ENCODE data around the gene FYB1.

FYB1 gene, protein sequence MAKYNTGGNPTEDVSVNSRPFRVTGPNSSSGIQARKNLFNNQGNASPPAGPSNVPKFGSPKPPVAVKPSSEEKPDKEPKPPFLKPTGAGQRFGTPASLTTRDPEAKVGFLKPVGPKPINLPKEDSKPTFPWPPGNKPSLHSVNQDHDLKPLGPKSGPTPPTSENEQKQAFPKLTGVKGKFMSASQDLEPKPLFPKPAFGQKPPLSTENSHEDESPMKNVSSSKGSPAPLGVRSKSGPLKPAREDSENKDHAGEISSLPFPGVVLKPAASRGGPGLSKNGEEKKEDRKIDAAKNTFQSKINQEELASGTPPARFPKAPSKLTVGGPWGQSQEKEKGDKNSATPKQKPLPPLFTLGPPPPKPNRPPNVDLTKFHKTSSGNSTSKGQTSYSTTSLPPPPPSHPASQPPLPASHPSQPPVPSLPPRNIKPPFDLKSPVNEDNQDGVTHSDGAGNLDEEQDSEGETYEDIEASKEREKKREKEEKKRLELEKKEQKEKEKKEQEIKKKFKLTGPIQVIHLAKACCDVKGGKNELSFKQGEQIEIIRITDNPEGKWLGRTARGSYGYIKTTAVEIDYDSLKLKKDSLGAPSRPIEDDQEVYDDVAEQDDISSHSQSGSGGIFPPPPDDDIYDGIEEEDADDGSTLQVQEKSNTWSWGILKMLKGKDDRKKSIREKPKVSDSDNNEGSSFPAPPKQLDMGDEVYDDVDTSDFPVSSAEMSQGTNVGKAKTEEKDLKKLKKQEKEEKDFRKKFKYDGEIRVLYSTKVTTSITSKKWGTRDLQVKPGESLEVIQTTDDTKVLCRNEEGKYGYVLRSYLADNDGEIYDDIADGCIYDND

DNA sequence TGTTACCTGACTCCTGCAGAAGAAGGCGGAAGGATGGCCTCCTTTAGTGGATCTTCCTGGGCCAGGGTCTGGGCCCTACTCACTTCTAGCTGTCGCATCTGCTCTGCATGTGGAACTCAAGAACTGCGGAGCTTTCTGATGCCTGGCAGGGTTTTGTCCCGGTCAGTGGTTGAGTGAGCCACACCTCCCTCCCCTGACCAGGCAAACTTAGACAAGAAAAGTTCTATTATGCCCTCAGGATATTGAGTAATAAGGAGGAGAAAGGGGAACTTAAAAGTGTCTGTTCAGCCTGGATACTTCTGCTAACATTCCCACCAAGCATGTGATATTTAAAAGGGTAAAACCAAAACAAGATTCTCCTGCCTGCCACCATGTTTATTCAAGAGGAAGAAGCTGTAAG is at the start of gene FYB1:
Gene FYB1, minus strand, starts transcription at position 127 of the 400 bp plus-strand sequence. CDS start 16,603 bp downstream, outside the sequence.
- no peak within 1 kb of the TSS for H3K27ac ChIP-seq
- H4K20me1 ChIP-seq: no peaks in the 10 kb centered on the region
- no peaks in the 10 kb centered on the region for H3K4me1 ChIP-seq
- H3K4me3 ChIP-seq: no peak within 1 kb of the TSS
- H3K9ac ChIP-seq: no peak within 1 kb of the TSS
- H3K9me3 ChIP-seq: no peaks in the 10 kb centered on the region
- no peak within 1 kb of the TSS for H3K4me2 ChIP-seq
- no peaks in the 10 kb centered on the region for H3K36me3 ChIP-seq
- no peak for TF ChIP-seq Cebpa-rat (IDR thresholded peaks at IDR 0.05)
- H3K27me3 ChIP-seq: no peaks in the 10 kb centered on the region

DNA sequence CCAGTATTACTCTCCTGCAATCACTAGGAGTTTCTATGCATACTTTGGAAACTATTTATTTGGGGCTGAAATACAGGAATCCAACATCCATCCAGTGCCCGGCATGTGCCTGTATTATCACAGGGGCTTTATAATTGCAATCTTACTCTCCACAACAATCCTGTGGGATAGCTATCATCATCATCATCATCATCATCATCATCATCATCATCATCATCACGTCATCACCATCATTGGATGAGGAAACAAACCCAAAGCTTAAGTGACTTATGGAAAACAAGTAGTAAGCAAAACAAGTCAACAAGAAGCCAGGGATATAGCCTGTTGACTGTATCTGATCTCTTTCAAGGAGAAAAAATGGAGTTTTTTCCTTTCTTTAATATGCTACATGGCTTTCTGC is 47.8 kb upstream of the FYB1 start:
- no peaks in the 10 kb centered on the region for H4K20me1 ChIP-seq
- H3K9me3 ChIP-seq: no peaks in the 10 kb centered on the region
- H3K9ac ChIP-seq: no peak overlapping the region
- H3K4me3 ChIP-seq: no peak overlapping the region
- no peak overlapping the region for H3K4me2 ChIP-seq
- no peak for TF ChIP-seq Cebpa-rat (IDR thresholded peaks at IDR 0.05)
- no peak overlapping the region for H3K27ac ChIP-seq
- no peaks in the 10 kb centered on the region for H3K27me3 ChIP-seq
- H3K36me3 ChIP-seq: no peaks in the 10 kb centered on the region
- no peaks in the 10 kb centered on the region for H3K4me1 ChIP-seq

DNA sequence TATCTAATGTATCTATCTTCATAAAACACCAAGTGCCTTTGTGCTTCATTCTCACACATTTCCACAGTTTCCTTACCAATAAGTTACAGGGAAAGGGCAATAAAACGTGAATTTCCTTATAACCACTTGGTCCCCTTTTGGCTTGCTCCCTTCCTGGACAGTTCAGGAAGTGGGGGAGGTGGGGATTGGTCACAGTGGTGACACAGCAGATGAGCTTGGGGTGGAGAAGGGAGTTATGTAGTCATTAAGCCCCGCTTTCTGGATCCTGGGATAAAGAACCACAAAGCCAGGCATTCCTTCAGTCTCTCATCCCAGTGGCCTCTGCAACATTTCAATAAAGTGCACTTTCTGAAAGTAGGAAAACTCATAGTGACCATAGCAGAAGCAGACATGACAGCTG is 47.1 kb upstream of the FYB1 start:
- no peak for TF ChIP-seq Cebpa-rat (IDR thresholded peaks at IDR 0.05)
- no peaks in the 10 kb centered on the region for H3K36me3 ChIP-seq
- no peaks in the 10 kb centered on the region for H3K27me3 ChIP-seq
- no peaks in the 10 kb centered on the region for H3K4me1 ChIP-seq
- H3K27ac ChIP-seq: no peak overlapping the region
- no peak overlapping the region for H3K4me2 ChIP-seq
- H3K9ac ChIP-seq: no peak overlapping the region
- H3K4me3 ChIP-seq: no peak overlapping the region
- no peaks in the 10 kb centered on the region for H3K9me3 ChIP-seq
- no peaks in the 10 kb centered on the region for H4K20me1 ChIP-seq

DNA sequence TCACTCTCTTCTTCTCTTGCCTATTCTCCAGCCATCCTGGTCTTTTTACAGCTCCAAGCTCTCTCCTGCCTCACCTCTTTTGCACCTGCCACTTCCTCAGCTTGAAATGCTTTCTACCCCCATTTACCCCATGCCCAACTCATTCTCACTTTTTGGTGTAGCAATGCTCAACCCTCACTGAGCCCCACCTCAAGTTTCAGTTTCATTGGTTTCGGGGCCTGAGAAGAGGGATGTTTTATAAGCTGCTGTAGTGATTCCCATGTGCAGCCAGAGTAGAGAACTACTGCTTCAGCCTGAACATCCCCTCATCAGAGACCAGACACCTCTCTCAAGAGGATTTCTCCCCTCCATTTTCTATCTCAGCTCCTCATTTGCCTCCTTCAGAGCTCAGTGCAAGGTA is 45.2 kb upstream of the FYB1 start:
- Histone ChIP-seq H4K20me1 (no peaks in the 10 kb centered on the region), H3K27ac (no peak overlapping the region), H3K9me3 (no peaks in the 10 kb centered on the region), H3K9ac (no peak overlapping the region), H3K4me1 (no peaks in the 10 kb centered on the region), H3K36me3 (no peaks in the 10 kb centered on the region), H3K4me2 (no peak overlapping the region), H3K4me3 (no peak overlapping the region), H3K27me3 (no peaks in the 10 kb centered on the region)
- TF ChIP-seq Cebpa-rat (IDR thresholded peaks at IDR 0.05): no peak

DNA sequence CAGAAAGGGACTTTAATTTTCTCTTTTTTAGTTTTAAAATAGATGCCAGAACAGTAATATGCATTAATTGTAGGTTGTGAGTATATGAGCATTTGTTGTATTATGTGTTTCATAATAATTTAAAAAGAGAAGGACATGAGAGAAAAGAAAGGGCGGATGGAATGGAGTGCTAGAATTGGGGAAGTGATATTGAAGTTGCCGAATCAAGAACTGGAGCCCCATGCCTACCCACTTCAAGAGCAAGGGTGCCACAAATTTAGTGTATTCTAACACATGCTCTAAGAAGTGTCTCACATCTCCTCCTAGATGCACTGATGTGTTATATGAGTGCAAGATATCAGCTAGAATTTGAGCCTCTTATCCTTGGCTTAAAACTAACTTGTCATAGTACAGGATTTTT is 43.6 kb upstream of the FYB1 start:
- H3K4me3 ChIP-seq: no peak overlapping the region
- no peak overlapping the region for H3K9ac ChIP-seq
- no peak overlapping the region for H3K27ac ChIP-seq
- TF ChIP-seq Cebpa-rat (IDR thresholded peaks at IDR 0.05): no peak
- no peaks in the 10 kb centered on the region for H3K4me1 ChIP-seq
- H3K4me2 ChIP-seq: no peak overlapping the region
- H3K27me3 ChIP-seq: no peaks in the 10 kb centered on the region
- H3K9me3 ChIP-seq: no peaks in the 10 kb centered on the region
- H3K36me3 ChIP-seq: no peaks in the 10 kb centered on the region
- H4K20me1 ChIP-seq: no peaks in the 10 kb centered on the region

DNA sequence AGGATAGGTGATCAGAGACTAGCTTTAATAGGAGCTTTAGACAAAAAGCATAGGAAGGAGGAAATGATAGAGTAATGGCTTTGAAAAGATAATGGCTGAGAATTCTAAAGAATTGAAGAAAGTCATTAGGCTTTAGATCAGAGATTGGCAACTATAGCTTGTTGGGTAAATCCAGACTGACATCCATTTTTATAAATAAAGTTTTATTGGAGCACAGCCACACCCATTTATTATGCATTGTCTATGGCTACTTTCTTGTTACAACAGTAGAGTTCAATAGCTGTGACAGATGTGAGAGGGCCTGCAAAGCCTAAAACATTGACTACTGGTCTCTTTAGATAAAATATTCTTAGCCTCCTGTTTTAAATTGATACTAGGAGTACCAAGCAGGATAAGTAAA is 40.7 kb upstream of the FYB1 start:
- Histone ChIP-seq H3K27me3 (no peaks in the 10 kb centered on the region), H3K9me3 (no peaks in the 10 kb centered on the region), H3K27ac (no peak overlapping the region), H3K9ac (no peak overlapping the region), H3K4me3 (no peak overlapping the region), H4K20me1 (no peaks in the 10 kb centered on the region), H3K4me1 (no peaks in the 10 kb centered on the region), H3K4me2 (no peak overlapping the region), H3K36me3 (no peaks in the 10 kb centered on the region)
- no peak for TF ChIP-seq Cebpa-rat (IDR thresholded peaks at IDR 0.05)

DNA sequence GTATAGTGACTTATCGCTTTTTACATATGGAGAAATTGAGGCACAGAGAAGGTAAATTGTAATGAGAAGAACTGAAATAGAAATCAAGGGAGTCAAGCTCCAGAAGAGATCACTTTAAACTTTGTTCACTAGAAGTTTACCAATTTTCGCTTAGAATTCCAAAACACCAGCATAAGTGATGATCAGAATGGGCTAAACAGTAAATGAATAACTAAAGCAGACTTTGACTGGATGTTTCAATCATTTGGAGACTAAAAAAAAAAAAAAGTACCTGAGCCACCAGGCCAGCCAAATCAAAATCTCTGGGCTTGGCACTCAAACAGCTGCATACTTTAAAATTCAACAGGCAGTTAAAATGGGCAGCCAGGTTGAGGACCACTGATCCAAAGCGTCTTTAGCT is 38.2 kb upstream of the FYB1 start:
- Histone ChIP-seq H3K4me2 (no peak overlapping the region), H3K4me1 (no peaks in the 10 kb centered on the region), H3K4me3 (no peak overlapping the region), H3K9ac (no peak overlapping the region), H3K36me3 (no peaks in the 10 kb centered on the region), H3K27me3 (no peaks in the 10 kb centered on the region), H3K9me3 (no peaks in the 10 kb centered on the region), H4K20me1 (no peaks in the 10 kb centered on the region), H3K27ac (no peak overlapping the region)
- TF ChIP-seq Cebpa-rat (IDR thresholded peaks at IDR 0.05): no peak

DNA sequence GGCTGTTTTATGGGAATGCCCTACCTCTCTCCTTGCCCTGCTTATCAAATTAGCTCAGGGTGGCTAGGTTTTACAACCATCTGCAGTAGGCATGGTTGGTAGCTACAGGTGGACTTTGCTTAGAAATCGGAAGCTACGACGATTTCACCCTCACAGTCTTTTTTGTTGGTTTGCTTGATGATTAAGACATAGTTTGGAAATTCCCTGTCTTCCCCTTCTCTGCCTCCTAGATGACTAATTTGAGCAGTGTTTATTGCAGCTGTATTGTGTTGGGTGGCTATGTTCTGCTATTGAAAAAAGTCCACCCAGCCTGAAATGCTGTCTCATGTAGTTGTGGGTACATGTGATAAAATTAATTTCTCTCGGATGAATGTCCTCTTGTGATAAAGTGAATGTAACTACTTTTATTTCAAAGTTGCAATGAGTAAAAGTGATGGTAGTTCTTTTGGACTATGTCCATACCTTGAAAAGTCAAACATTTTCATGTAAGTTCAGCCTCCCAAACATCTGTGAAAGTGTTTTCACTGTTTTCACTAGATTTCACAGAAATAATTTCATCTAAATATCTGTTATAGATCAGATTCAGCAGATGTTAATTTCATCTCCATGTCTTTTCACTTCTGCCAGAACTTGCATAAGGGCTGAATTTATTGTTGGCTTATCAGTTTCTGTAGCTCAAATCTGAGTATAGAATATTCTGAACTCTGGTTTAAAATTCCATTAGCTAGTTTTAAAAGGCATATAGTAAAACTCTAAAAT is 37.3 kb upstream of the FYB1 start:
- Histone ChIP-seq H4K20me1 (no peaks in the 10 kb centered on the region), H3K9me3 (no peaks in the 10 kb centered on the region), H3K4me3 (no peak overlapping the region), H3K9ac (no peak overlapping the region), H3K36me3 (no peaks in the 10 kb centered on the region), H3K27ac (no peak overlapping the region), H3K4me1 (no peaks in the 10 kb centered on the region), H3K4me2 (no peak overlapping the region), H3K27me3 (no peaks in the 10 kb centered on the region)
- no peak for TF ChIP-seq Cebpa-rat (IDR thresholded peaks at IDR 0.05)

DNA sequence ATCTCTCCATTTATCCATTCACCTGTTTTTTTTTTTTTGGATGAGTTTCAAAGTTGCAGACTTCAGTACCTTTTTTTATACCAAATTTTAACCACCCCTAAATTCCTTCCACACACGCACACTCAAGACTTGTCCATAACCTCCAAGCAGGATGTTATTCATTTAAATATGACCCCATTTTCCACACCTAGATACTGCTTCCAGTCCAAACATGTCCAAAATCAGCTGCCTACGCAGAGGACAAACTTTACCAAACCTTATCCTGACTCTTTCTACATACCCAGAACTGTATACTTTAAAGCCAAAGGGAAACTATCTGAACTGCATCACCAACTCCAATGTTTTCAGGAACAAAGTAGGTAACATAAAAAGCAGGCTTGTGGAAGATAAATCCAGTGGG is 36.0 kb upstream of the FYB1 start:
- Histone ChIP-seq H3K27me3 (no peaks in the 10 kb centered on the region), H3K9ac (no peak overlapping the region), H4K20me1 (no peaks in the 10 kb centered on the region), H3K4me3 (no peak overlapping the region), H3K4me2 (no peak overlapping the region), H3K9me3 (peaks cover 2% of the 10 kb centered on the region), H3K4me1 (no peaks in the 10 kb centered on the region), H3K27ac (no peak overlapping the region), H3K36me3 (no peaks in the 10 kb centered on the region)
- no peak for TF ChIP-seq Cebpa-rat (IDR thresholded peaks at IDR 0.05)

DNA sequence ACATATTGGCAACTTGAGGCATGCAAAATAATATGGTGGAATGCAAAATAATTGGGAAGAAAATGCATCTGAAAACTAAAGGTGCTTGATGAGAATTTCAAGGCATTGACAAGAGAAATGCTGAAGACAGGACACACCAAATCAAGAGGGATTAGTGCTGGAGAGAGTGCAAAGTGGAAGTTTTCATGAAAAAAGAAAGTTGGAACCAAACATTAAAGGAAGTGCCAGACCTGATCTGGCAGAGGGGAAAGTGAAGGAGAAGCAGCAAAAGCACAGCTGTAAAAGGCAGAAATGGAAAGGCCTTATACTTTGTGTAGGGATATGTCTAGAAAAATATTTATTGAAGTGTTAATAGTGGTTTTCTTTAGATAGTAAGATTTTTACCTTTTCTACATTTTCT is 35.3 kb upstream of the FYB1 start:
- Histone ChIP-seq H4K20me1 (no peaks in the 10 kb centered on the region), H3K4me1 (no peaks in the 10 kb centered on the region), H3K27me3 (no peaks in the 10 kb centered on the region), H3K9ac (no peak overlapping the region), H3K9me3 (peaks cover 10% of the 10 kb centered on the region), H3K27ac (no peak overlapping the region), H3K4me3 (no peak overlapping the region), H3K36me3 (no peaks in the 10 kb centered on the region), H3K4me2 (no peak overlapping the region)
- no peak for TF ChIP-seq Cebpa-rat (IDR thresholded peaks at IDR 0.05)
